ENCODE data around the gene CLVS2. TPM values are rescaled to one million over a fixed set of nuclear protein-coding genes. Genes with fewer than 3 reads are reported as not detected.

The CLVS2 gene
- total RNA-seq, 1 donor from 2014 or later = not detected

- no peak for DNase-seq (ENCODE audit: low read depth)
- no peak for TF ChIP-seq CTCF (conservative IDR thresholded peaks at IDR 0.05; ENCODE audit: low read depth, low read length)
- no peak overlapping the region for H3K4me3 ChIP-seq (ENCODE audit: low read depth, low read length)
These were observed 18.9 kb upstream of the CLVS2 start for GRCh38 chr6:122977180-122977579.

GRCh38 chr6:122984393-122984792 lies 11.6 kb upstream of the CLVS2 start:
- H3K4me3 ChIP-seq (ENCODE audit: low read depth, low read length) = no peak overlapping the region
- DNase-seq (ENCODE audit: low read depth) = no peak
- no peak for TF ChIP-seq CTCF (conservative IDR thresholded peaks at IDR 0.05; ENCODE audit: low read depth, low read length)

- TF ChIP-seq CTCF (conservative IDR thresholded peaks at IDR 0.05; ENCODE audit: low read depth, low read length) = no peak
- no peak overlapping the region for H3K4me3 ChIP-seq (ENCODE audit: low read depth, low read length)
- DNase-seq (ENCODE audit: low read depth) = no peak
These were observed 1.8 kb upstream of the CLVS2 start for GRCh38 chr6:122994256-122994655.

GRCh38 chr6:122996794-122997505 lies 915 bp downstream of the CLVS2 start:
- TF ChIP-seq CTCF (conservative IDR thresholded peaks at IDR 0.05; ENCODE audit: low read depth, low read length) = no peak
- no peak for DNase-seq (ENCODE audit: low read depth)
- H3K4me3 ChIP-seq (ENCODE audit: low read depth, low read length) = no peak overlapping the region

GRCh38 chr6:122997541-122998150 lies 1.6 kb downstream of the CLVS2 start:
- no peak overlapping the region for H3K4me3 ChIP-seq (ENCODE audit: low read depth, low read length)
- DNase-seq (ENCODE audit: low read depth) = no peak
- no peak for TF ChIP-seq CTCF (conservative IDR thresholded peaks at IDR 0.05; ENCODE audit: low read depth, low read length)

GRCh38 chr6:122998403-122998975 lies 2.5 kb downstream of the CLVS2 start:
- no peak for TF ChIP-seq CTCF (conservative IDR thresholded peaks at IDR 0.05; ENCODE audit: low read depth, low read length)
- DNase-seq (ENCODE audit: low read depth) = no peak
- H3K4me3 ChIP-seq (ENCODE audit: low read depth, low read length) = no peak overlapping the region
